RWPE2 (cell line): ENCODE results near the gene RARA.

Experiments
- ATAC-seq: fragments of 200-7000 bp; cut with Tn5 transposase; 3 replicates; pipeline ENCODE4 v1.9.1; 2021; ENCODE audit warnings: low read depth
- DNase-seq: peaks from one replicate; pipeline ENCODE4 v3.0.0-alpha.2; 2020; ENCODE audit warnings: low spot score
- H3K27ac ChIP-seq: fragments of 450-650 bp; 2 replicates; pipeline ENCODE4 v1.5.1; 2017; ENCODE audit warnings: mild to moderate bottlenecking; ENCODE audit not compliant: poor library complexity, severe bottlenecking
- H3K27me3 ChIP-seq: fragments of 250-450 bp; sonication (Bioruptor Pico); 2 replicates; pipeline ENCODE4 v1.5.1; 2021; ENCODE audit warnings: mild to moderate bottlenecking, moderate library complexity; ENCODE audit not compliant: insufficient read depth, poor library complexity, severe bottlenecking
- H3K36me3 ChIP-seq: fragments of 250-450 bp; sonication (Bioruptor Pico); 2 replicates; pipeline ENCODE4 v1.5.1; 2020; ENCODE audit warnings: low read depth, mild to moderate bottlenecking, moderate library complexity
- H3K4me1 ChIP-seq: fragments of 250-450 bp; sonication (Bioruptor Pico); 2 replicates; pipeline ENCODE4 v1.5.1; 2021; ENCODE audit warnings: mild to moderate bottlenecking, moderate library complexity; ENCODE audit not compliant: insufficient read depth, poor library complexity, severe bottlenecking
- H3K4me3 ChIP-seq: fragments of 250-450 bp; sonication (Bioruptor Pico); 2 replicates; pipeline ENCODE4 v1.5.1; 2021; ENCODE audit warnings: mild to moderate bottlenecking, moderate library complexity; ENCODE audit not compliant: severe bottlenecking
- H3K9me3 ChIP-seq: fragments of 250-450 bp; sonication (Bioruptor Pico); 2 replicates; pipeline ENCODE4 v1.5.1; 2021; ENCODE audit warnings: mild to moderate bottlenecking, moderate library complexity; ENCODE audit not compliant: severe bottlenecking
- CTCF ChIP-seq: fragments of 450-650 bp; IDR thresholded peaks from one replicate; pipeline ENCODE4 v1.5.1; 2017; ENCODE audit warnings: mild to moderate bottlenecking, moderate library complexity; ENCODE audit not compliant: poor library complexity, severe bottlenecking

The RARA gene

GRCh38 chr17:40314584-40314956 lies 5.6 kb downstream of the RARA start:
- DNase-seq (peak; percentile 98), ATAC-seq (peak; percentile 31)
- H3K27ac ChIP-seq: peak overlapping the region; percentile 97
- no peak for TF ChIP-seq CTCF
- H3K36me3 ChIP-seq: no peaks in the 10 kb centered on the region
- H3K9me3 ChIP-seq: no peaks in the 10 kb centered on the region
- no peaks in the 10 kb centered on the region for H3K27me3 ChIP-seq
- H3K4me1 ChIP-seq: peaks cover 72% of the 10 kb centered on the region
- no peak overlapping the region for H3K4me3 ChIP-seq

GRCh38 chr17:40315206-40315605 lies 6.2 kb downstream of the RARA start:
- Histone ChIP-seq H3K4me1 (peaks cover 71% of the 10 kb centered on the region), H3K27me3 (no peaks in the 10 kb centered on the region), H3K4me3 (no peak overlapping the region), H3K36me3 (no peaks in the 10 kb centered on the region), H3K9me3 (no peaks in the 10 kb centered on the region), H3K27ac (peak overlapping the region; percentile 97)
- TF ChIP-seq CTCF: no peak
- ATAC-seq (no peak), DNase-seq (no peak)

GRCh38 chr17:40315678-40316570 lies 6.9 kb downstream of the RARA start:
- H3K27me3 ChIP-seq: no peaks in the 10 kb centered on the region
- no peak for DNase-seq
- TF ChIP-seq CTCF: no peak
- H3K4me3 ChIP-seq: no peak overlapping the region
- peak overlapping the region; percentile 97 for H3K27ac ChIP-seq
- ATAC-seq: no peak
- H3K9me3 ChIP-seq: no peaks in the 10 kb centered on the region
- peaks cover 69% of the 10 kb centered on the region for H3K4me1 ChIP-seq
- no peaks in the 10 kb centered on the region for H3K36me3 ChIP-seq

GRCh38 chr17:40316571-40317344 lies 7.8 kb downstream of the RARA start:
- peak; percentile 22 for ATAC-seq
- Histone ChIP-seq H3K4me1 (peaks cover 67% of the 10 kb centered on the region), H3K27ac (peak overlapping the region; percentile 97)

More at GRCh38 chr17:40316571-40317344, 7.8 kb downstream of the RARA start:
- DNase-seq: peak; percentile 86
- Histone ChIP-seq H3K4me3 (peak overlapping the region; percentile 91), H3K9me3 (no peaks in the 10 kb centered on the region), H3K36me3 (no peaks in the 10 kb centered on the region), H3K27me3 (no peaks in the 10 kb centered on the region)
- no peak for TF ChIP-seq CTCF
